HG02943 (cell line): Measurements from ENCODE around the gene WDR7.
"Not testable (repeated sequence)": the region's sequence is repeated elsewhere in the genome, so short reads cannot be mapped to it uniquely, and the experiment has no call there.

ENCODE experiments used
- ATAC-seq: cut with Tn5 transposase; IDR thresholded peaks from one replicate; pipeline ENCODE4 v1.9.1; 2021; ENCODE audit warnings: mild to moderate bottlenecking, low read depth, moderate library complexity; ENCODE audit not compliant: unreplicated experiment

Gene WDR7

DNA sequence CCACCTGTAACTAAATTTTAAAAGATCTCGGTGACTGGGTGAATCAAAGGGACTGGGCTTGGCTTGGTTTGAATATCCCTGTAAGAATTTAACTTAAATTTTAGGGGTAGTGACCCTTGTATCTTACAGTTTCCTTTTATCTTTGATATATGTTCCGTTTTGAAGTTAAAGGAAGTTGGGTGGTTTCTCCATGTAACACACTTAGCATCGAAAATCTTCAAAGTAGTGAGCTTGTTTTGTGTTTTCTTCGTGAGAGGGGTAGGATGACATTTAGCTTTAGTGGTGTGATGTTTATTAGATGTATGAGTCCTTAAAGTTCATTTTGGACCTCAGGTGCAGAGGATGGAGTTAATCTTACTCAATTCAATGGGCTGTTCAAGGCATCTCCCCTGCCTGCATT, 1.6 kb downstream of the WDR7 start:
- no peak for ATAC-seq

DNA sequence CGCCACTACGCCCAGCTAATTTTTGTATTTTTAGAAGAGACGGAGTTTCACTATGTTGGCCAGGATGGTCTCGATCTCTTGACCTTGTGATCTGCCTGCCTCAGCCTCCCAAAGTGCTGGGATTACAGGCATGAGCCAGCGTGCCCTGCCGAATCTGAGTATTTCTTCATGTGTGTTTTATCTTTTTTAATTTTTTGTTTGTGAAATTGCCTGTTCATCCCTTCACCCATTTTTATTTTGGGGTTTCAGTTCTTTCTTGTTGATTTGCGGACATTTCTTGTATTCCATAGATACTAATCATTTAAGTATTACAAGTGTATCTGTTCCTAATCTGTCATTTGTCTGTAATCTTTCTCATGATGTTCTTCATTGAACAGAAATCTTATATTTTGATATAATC, 3.1 kb downstream of the WDR7 start:
- ATAC-seq, result not testable (repeated sequence)

DNA sequence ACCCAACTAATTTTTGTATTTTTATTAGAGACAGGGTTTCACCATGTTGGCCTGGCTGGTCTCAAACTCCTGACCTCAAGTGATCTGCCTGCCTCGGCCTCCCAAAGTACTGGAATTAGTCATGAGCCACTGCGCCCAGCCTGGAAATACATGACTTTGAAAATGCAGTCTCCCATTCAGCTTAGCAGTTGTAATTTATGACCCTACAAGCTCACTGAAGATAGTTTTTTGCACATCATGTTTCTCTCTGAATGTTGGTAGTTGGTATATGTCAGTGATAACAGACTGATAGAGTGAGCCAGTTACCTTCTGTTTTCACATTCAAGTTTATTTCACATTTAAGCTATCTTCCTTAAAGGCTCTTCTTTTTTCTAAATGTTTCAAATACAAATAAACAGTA, 7.1 kb downstream of the WDR7 start:
- ATAC-seq, result no peak

DNA sequence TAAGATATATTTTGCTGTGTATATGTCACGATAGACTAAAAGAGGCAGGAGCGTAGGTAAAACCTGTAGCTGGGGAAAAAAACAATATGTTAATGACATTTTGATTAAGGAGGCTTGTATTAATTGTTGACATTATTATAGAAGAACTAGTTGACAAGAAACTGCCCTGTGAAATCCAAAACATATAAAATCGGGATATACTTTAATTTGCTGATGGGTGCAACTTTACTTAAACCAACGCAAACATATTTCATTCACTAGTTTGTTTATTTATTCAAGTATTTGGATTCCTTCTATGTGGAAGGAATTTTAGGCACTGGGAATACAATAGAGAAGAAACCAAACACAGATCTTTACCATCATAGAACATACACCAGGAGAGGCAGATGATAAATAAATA, 8.0 kb downstream of the WDR7 start:
- ATAC-seq, result no peak

DNA sequence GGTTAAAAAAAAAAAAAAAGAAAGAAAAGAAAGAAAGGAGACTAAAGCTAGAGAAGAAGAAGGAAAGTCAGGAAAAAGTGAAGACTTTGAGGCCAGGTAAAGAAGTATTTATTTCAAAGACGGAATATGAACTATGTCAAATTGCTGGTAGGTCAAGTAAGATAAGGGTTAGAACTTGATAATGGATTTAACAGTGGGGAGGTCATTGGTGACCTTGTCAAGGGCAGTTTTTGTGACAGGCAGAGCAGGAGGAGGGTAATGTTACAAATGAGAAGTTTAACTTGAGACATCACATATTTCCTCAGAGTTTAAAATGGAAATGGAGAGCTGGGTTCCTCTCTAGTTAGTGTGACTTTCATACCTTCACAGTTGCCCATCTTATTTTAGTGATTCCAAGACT, 9.5 kb downstream of the WDR7 start:
- no peak for ATAC-seq

DNA sequence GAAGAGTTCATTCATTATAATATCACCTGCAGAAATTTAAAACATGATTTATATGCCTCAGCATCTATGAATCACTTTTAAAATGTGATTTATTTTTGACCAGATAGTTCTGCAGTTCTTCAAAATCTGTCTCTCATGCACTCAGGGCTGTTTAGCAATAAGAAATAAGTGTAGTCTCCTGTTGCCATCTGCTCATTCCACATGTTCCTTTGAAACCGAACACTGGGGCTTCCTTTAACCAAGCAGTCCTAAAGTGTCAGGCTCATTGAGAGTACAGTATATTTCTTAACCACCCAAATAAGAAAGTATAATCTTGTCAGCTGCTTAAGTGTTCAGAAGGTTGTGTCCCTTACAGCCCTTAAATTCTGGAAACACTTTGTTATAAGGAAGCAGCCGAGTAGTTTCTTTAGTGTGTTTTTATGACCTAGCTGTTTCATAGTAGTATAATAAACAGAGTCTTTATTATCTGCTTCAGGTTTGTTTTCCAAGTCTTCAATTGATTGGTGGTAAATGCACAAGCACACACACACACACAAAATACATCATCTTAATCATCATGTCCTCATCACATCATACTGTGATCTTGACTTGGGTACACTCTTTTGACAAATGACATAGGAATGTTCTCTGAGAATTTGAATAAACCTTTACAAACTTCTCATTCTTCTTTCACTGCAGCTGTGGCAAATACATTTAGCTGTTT, 10.4 kb downstream of the WDR7 start:
- ATAC-seq, result no peak

DNA sequence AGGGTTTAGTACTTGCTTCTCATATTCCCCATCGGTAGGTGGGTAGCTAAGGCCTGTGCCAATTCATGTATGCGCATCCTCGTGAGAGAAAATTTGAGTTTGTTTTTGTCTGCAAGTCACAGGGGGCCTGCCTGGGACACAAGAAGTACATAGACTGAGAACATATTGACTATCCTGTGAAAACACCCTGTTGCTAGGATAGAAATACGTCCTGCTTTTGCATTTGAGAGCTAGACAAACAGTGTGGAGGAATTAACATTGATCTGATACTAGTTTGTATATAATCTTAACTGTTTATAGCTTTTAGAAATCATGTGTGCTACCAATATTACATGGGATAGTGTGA, 10.9 kb downstream of the WDR7 start:
- no peak for ATAC-seq

DNA sequence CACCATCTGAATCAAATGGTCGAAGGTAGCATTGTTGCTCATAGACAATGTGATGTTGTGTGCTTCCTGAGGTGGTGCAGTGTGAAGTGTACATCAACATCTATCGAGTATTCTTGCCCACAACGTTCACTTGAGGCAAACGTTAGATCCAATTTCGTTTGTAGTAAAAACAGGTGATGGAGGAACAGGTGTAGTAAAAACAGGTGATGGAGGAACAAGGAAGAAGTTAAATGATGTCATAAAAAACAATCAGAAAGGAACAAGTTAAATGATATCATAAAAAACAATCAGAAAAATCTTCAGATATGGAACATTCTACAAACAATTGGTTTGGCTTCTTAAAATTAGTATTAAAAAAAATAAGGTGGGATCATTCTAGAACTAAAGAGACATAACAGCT, 11.3 kb downstream of the WDR7 start:
- no peak for ATAC-seq

DNA sequence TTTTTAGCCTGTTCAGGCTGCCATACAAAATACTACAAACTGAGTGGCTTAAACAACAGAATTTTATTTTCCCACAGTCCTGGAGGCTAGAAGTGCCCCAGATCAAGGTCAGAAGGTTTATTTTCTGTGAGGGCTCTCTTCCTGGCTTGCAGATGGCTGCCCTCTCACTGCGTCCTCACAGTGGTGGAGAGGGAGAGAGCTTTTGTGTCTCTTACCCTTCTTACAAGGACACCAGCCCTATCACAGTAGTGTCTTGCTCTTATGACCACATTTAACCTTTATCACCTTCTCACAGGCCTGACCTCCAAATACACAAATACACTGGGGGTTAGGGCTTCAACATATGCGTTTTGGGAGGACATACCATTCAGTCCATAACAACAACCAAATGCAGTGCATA, 11.7 kb downstream of the WDR7 start:
- no peak for ATAC-seq

DNA sequence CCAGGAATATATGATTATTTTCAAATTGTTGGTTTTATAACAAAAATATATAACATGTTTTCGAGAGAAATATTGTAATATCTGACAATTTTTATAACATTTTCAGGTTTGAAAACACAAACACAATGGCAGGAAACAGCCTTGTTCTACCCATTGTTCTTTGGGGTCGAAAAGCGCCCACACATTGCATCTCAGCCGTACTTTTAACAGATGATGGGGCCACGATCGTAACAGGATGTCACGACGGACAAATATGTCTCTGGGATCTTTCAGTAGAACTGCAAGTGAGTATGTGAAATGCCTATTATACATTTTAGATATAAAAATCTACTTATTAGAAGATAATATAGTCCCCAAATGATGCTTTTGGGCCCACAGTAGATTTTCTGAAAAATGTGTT, 21.2 kb downstream of the WDR7 start:
- ATAC-seq, result no peak

DNA sequence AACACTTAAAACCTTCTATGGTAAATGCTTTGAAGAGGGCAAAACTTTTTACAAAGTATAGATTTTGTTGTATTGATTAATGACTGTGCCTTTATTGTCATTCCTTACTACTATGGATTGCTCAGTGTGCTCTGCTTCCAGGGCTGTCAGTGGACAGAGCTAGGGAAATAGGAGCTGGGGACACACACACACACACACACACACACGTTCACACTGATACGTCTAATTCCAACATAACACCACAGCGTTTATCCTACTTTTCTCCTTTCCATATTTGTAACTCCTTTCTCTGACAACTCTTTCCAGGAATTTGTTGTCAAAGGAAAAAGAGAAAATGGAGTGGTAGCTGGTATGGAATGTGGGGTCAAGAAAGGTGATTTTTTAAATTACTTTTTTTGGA, 21.8 kb downstream of the WDR7 start:
- no peak for ATAC-seq

DNA sequence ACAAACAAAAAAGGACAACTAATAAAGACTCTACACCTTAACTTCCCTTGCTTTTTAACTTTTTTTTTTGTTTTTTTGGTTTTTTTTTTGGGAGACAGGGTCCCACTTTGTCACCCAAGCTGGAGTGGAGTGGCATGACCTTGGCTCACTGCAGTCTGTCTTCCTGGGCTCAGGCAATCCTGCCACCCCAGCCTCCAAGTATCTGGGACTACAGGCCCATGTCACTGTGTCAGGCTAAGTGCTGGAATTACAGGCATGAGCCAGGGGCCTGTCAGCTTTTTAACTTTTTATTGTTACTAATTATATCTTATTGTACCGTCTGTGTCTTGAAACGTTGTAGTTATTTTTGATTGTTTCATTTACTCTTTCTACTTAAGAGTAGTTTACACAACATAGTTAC, 25.5 kb downstream of the WDR7 start:
- ATAC-seq, result no peak

DNA sequence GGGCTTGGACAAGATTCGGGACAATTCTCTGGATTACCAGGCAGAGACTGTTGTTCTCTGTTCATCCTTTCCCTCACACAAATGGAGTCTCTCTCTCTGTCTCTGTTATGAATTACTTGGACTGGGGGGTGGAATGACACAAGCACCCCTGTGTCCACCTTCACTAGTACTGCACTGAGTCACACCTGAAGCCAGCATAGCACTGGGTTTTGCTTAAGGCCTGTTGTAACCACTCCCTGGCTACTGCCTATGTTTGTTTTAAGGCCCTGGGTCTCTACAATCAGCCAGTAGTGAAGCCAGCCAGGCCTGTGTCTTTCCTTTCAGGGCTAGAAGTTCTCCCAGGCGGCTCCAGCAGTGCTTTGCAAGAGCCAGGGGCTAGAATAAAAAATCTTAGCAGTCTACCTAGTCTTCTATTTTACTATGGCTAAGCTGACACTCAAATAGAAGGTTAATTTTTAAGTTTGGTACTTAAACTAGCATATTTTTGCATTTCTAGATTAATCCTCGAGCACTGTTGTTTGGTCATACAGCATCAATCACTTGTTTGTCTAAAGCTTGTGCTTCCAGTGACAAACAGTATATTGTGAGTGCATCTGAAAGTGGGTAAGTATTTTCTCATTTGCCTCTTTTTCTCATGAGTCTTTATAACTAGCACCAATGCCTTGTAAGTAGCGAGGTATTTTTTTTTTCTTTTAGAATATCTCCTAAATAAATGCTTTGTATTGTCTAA, 27.8 kb downstream of the WDR7 start:
- ATAC-seq, result no peak

DNA sequence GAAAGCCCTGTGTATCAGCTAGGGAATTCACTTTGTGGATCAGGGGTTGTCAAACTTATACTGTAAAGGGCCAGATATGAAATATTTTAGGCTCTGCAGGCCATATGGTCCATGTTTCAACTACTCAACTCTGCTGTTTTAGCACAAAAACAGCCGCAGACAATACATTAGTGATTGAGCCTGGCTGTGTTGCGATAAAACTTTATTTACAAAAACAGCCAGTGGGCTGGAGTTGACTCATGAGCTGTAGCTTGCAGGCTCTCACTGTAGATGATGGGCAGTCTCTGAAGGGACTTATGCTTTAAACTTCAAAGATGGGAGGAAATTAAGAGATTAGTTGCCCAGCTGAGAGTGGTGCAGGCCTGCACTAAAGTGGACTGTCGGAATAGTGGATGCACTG, 33.1 kb downstream of the WDR7 start:
- no peak for ATAC-seq

DNA sequence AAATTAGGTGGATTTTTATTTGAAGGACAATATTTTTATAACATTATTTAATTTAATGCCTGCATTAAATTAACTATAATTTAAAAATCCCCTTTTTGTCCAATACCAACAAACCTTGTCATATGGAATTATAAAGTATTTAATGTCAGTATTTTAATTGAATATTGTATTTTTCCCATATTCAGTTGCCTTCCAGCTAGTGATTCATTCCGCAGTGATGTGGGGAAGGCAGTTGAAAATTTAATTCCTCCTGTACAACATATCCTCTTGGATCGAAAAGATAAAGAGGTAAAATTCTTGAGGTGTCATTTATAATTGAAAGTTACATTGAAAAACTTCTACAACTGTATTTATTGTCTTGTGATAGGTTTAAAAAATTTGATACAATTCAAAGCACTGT, 40.4 kb downstream of the WDR7 start:
- ATAC-seq, result no peak

DNA sequence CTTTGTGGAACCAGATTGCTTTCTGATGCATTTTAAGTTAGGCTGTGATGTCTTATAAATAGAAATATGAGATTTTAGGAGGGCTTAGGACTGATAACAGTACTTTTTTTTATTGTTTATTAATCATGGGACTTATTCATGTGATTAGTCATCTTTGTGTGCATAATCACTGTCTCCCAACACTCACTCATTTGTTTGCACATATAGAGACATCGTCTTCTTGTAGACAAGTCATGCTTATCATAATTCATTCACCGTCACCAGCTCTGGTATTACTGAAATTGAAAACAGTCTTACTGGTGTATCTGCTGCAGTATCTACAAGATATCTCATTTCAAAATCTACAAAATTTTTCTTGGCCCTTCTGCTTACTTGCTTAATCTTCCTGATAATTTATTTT, 45.8 kb downstream of the WDR7 start:
- no peak for ATAC-seq

DNA sequence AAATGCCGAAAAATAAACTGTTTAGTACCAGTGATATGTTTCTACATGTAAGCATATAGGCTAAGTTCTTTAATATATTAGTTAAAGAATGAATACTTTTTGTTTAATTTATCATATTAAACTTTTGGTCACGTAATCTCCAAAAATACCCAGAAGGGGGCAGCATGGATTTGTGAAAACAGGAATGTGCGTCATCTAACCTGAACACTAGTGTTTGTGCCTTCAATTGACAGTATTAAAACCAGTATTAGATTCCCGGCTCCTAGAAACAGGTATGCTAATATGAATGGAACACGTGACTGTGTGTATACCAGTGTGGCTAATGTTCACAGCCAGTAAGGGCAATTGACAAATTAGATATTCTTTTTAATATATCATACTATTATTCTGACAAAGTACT, 51.8 kb downstream of the WDR7 start:
- no peak for ATAC-seq

DNA sequence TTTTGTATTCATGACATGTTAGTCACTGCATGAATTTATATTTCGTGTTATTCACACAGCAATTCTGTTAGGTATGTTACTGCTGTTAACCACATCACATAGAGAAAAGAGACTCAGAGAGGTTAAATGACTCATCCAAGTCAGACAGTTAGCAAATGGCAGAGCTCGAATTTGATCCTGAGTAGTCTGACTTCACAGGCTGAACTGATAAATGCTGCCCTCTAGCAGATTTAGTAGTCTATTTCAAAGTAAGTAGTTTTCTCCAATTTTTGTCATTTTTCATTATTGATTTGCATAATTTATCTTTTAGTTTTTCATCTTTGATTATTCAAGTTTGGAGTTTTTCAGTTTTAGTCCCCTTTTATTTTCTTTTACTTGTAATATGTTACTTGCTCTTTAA, 58.3 kb downstream of the WDR7 start:
- ATAC-seq, result peak; percentile 97

DNA sequence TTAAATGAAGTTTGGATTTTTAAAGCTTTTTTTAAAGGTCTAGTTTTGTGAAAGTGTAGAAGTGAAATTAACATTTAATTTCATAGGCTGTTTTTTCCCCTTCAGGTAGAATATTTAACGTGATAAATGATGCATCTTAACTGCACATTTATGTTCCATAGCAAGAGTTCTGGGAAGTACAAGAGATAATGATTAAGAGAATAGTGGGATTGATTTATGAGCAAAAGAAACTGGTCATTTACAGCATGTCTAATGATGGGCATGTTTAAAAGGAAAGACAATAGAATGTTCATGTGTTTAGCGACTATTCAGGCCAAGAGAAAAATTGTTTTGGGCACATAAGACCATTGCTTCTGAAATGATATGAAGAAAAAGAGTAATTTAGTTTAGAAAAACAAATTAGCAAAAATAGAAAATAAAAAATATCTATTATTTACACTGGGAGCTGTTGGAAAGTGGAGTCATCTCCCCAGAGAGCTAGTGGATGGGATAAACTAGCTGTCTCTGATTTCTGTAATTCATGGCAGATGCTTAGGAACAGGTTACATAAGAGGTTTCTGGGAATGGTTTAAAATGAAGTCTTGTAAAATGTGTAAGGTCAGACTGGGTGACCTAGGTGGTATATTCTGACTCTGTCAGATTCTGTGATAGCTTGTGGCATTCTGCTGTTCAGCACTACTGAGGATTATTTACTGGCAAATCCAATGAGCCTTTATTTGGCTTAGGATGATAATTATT, 60.7 kb downstream of the WDR7 start:
- ATAC-seq, result no peak

DNA sequence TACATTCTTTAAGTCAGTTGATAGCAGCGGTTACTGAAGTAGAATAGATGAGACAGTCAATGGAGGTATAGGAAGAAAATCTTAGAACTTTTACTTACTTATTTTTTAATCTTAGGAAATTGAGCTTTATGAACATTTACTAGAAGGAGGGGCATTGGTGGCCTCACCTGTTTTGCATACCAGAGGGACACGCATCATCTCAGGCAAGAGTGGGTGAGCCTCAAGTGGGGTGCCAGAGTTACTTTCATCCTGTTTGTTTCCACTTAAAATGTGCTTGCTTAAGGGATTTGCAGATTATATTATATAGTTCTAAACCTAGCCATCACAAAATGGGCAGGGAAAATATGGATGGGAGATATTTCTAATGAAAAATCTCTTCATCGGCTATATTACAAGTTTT, 61.6 kb downstream of the WDR7 start:
- ATAC-seq, result no peak

DNA sequence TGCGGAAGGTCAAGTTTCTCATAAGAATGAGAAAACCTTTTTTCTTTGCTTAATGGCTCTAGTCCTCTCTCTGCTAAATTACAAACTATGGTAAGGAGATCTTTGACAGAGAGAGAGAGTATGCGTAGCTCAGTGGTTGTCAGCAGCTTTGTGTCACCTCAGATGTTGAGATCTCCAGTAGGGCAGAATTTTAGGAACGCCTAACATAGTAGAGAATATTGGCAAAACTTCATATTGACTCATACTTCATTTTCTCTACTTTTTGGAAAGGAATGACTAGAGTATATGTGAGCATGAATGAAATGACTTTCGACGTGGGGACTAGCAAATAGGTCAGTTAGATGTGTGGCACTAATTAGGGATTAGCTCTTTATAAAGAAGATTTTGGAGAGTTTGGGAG, 64.0 kb downstream of the WDR7 start:
- ATAC-seq, result no peak

DNA sequence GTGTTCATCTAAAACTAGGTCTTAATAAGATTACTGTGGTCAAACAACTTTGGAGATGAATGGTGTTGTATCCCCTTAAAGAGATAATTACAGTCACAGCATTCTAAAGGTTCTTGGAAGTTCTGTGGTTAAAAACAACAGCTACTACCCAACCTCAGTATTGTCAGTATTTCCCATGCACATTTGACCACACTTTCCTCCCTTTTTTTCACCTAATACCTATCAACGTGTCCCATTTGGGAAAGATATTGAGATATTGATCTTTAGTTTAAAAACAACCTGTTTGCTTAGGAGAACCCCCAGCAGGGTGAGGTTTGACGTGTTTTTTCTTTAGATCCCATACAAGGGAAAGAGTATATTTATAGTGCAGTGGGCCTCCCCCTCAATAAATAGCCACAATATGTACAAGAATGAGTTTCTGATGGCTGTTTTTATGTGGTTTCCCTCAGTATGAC, 65.6 kb downstream of the WDR7 start:
- no peak for ATAC-seq
